Right lobe of liver (tissue), 4 donors: ENCODE results near the gene LRRFIP2.

Source experiments
- POLR2A ChIP-seq: fragments of 450-650 bp; IDR thresholded peaks from one replicate; pipeline ENCODE4 v1.6.1; 2017; ENCODE audit warnings: antibody characterized with exemption, mild to moderate bottlenecking
- TF ChIP-seq, protein P1 (sequence below), 4 donors: fragments of 200-600 bp in 3 of 4; fragments of 450-650 bp in 1 of 4; IDR thresholded peaks; one replicate each; pipeline versions ENCODE4 v1.5.1 to v1.8.0; 2016 to 2022; ENCODE audit warnings: antibody characterized with exemption in 4 of 4, mild to moderate bottlenecking in 2 of 4
- donor health status: DM: no; HTN: no; CAD: no.
- donor health status: DM: no; HTN: no; CAD: no.
- donor health status: DM: no; HTN: yes; CAD: no.

DNA sequence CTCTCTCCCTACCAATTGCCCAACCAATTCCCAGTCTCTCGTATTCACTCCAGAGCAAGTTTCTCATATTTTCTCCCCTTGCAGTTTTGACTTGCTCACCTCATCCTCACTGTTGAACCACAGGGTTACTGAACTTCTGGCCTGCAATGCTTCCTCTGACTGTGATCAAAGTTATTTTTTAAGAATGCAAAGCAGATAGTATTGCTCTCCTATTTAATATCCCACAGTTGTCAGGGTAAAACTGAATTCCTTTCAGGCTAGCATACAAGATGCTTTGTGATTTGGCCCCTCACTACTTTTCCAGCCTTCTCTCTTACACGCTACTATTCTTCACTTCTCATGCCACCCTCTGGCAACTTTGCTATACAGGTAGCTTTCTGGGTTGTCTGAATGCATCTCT lies 80.9 kb downstream of the LRRFIP2 start:
- no peak for TF ChIP-seq POLR2A
- TF ChIP-seq, protein P1, sequence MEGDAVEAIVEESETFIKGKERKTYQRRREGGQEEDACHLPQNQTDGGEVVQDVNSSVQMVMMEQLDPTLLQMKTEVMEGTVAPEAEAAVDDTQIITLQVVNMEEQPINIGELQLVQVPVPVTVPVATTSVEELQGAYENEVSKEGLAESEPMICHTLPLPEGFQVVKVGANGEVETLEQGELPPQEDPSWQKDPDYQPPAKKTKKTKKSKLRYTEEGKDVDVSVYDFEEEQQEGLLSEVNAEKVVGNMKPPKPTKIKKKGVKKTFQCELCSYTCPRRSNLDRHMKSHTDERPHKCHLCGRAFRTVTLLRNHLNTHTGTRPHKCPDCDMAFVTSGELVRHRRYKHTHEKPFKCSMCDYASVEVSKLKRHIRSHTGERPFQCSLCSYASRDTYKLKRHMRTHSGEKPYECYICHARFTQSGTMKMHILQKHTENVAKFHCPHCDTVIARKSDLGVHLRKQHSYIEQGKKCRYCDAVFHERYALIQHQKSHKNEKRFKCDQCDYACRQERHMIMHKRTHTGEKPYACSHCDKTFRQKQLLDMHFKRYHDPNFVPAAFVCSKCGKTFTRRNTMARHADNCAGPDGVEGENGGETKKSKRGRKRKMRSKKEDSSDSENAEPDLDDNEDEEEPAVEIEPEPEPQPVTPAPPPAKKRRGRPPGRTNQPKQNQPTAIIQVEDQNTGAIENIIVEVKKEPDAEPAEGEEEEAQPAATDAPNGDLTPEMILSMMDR (IDR thresholded peaks at IDR 0.05), result no peak
